GM06990 (cell line): ENCODE results near the gene TTI1.
A peak's percentile ranks its signal among the peaks of the same experiment; 100 is the strongest.

Experiments
- DNase-seq: peaks from one replicate; pipeline ENCODE4 v3.0.0-alpha.2; 2011; ENCODE audit not compliant: insufficient read length; ENCODE audit errors: extremely low read depth
- H3K27me3 ChIP-seq: replicated peaks from 2 replicates; pipeline ENCODE4 v1.6.0; 2011; ENCODE audit warnings: low read length; ENCODE audit not compliant: control insufficient read depth, insufficient read depth
- H3K36me3 ChIP-seq: 2 replicates; pipeline ENCODE4 v1.5.1; 2011; ENCODE audit warnings: low read length; ENCODE audit not compliant: control insufficient read depth, insufficient read depth
- H3K4me3 ChIP-seq: replicated peaks from 2 replicates; pipeline ENCODE4 v1.5.1; 2011; ENCODE audit warnings: low read depth, mild to moderate bottlenecking, control low read depth, low read length
- CTCF ChIP-seq: IDR thresholded peaks from 2 replicates; pipeline ENCODE4 v1.5.1; 2011; ENCODE audit warnings: low read length, control low read depth, mild to moderate bottlenecking, inconsistent platforms; ENCODE audit not compliant: insufficient read depth, poor library complexity, severe bottlenecking

Gene TTI1

GRCh38 chr20:38060536-38060935, 27.3 kb upstream of the TTI1 start:
- TF ChIP-seq CTCF = no peak
- Histone ChIP-seq H3K4me3 (no peak overlapping the region), H3K27me3 (no peaks in the 10 kb centered on the region), H3K36me3 (peaks cover 19% of the 10 kb centered on the region)
- DNase-seq = no peak

- Histone ChIP-seq H3K4me3 (no peak overlapping the region), H3K36me3 (peaks cover 19% of the 10 kb centered on the region), H3K27me3 (no peaks in the 10 kb centered on the region)
- TF ChIP-seq CTCF = no peak
- DNase-seq = no peak
Observed at GRCh38 chr20:38059832-38060231, 26.6 kb upstream of the TTI1 start.

- no peaks in the 10 kb centered on the region for H3K27me3 ChIP-seq
- DNase-seq = peak; percentile 43
- peaks cover 15% of the 10 kb centered on the region for H3K36me3 ChIP-seq
- H3K4me3 ChIP-seq = no peak overlapping the region
- peak; percentile 83 for TF ChIP-seq CTCF
Observed at GRCh38 chr20:38057351-38057972, 24.2 kb upstream of the TTI1 start.

- peaks cover 15% of the 10 kb centered on the region for H3K36me3 ChIP-seq
- DNase-seq = no peak
- TF ChIP-seq CTCF = no peak
- H3K4me3 ChIP-seq = no peak overlapping the region
- no peaks in the 10 kb centered on the region for H3K27me3 ChIP-seq
Observed at GRCh38 chr20:38055848-38056247, 22.6 kb upstream of the TTI1 start.

GRCh38 chr20:38055294-38055693, 22.0 kb upstream of the TTI1 start:
- Histone ChIP-seq H3K27me3 (no peaks in the 10 kb centered on the region), H3K36me3 (peaks cover 14% of the 10 kb centered on the region), H3K4me3 (no peak overlapping the region)
- no peak for DNase-seq
- no peak for TF ChIP-seq CTCF

- H3K4me3 ChIP-seq = no peak overlapping the region
- H3K27me3 ChIP-seq = no peaks in the 10 kb centered on the region
- TF ChIP-seq CTCF = no peak
- no peak for DNase-seq
- H3K36me3 ChIP-seq = peaks cover 13% of the 10 kb centered on the region
Observed at GRCh38 chr20:38054647-38055046, 21.4 kb upstream of the TTI1 start.
